Measurements from ENCODE around the gene USP21.

DNA sequence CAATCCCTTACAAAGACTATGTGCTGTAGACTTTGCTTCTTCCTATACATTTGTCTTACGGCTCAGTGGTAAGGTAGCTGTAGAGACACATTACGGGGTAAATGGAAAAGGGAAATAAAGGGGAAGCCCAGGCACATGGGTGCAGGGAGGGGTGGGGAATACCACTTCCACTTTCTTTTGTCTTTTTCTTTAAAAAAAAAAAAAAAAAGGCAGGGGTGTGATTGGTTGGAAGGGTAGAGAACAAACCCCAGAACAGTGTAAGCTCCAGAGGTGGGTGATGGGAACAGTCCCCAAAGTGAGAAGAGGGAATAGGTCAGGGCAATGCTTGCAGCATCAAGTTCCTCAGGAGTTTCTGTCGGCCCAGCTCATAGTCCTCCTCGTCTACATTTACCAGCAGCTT is 37.5 kb upstream of the USP21 start:
- TF ChIP-seq CTCF (IDR thresholded peaks at IDR 0.05) (no peak), POLR2A (IDR thresholded peaks at IDR 0.05) (no peak)
